Spleen (tissue), 7 donors: ENCODE results near the gene ADAM19.

Experiments
- POLR2A ChIP-seq, 3 donors: fragments of 450-650 bp; IDR thresholded peaks; one replicate each; pipeline ENCODE4 v1.5.1; 2017; ENCODE audit warnings: antibody characterized with exemption in 3 of 3, mild to moderate bottlenecking in 1 of 3
- TF ChIP-seq, protein P1 (sequence below), 11 experiments: fragments of 200-600 bp in 7 of 11; fragments of 450-650 bp in 4 of 11; sonication (generic) in 4 of 11; IDR thresholded peaks in 8 of 11; conservative IDR thresholded peaks in 3 of 11; 1 replicate in 7 of 11; 2 replicates in 4 of 11; pipeline versions ENCODE4 v1.4.0 to v1.8.0; 2016 to 2021; ENCODE audit warnings: antibody characterized with exemption in 11 of 11, inconsistent platforms in 4 of 11, mild to moderate bottlenecking in 1 of 11
- donor health status: DM: no; HTN: no; CAD: no; lungs with moderate emphysema.
- donor health status: DM: no; HTN: no; CAD: no.
- donor health status: DM: no; HTN: no; CAD: no.

DNA sequence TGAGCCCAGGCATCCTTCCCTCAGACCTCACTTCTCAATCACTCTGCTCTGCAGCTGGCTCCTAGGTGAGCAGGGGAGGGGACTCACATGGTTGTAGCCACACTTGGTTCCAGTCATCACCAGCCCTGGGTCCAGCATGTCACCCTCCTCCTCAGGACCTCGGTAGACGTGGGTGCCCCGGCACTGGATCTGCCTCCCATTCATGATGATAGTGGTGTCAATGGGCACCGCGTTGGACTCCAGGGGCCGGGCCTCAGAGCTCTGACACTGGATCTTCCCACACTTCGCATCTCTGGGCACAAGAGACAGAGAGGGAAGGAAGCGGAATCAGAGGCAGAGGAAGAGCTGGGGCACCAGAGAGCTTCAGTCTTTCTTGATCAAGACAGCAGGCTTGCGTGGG lies 82.7 kb downstream of the ADAM19 start:
- no peak for TF ChIP-seq POLR2A (IDR thresholded peaks at IDR 0.05)
- TF ChIP-seq, protein P1, sequence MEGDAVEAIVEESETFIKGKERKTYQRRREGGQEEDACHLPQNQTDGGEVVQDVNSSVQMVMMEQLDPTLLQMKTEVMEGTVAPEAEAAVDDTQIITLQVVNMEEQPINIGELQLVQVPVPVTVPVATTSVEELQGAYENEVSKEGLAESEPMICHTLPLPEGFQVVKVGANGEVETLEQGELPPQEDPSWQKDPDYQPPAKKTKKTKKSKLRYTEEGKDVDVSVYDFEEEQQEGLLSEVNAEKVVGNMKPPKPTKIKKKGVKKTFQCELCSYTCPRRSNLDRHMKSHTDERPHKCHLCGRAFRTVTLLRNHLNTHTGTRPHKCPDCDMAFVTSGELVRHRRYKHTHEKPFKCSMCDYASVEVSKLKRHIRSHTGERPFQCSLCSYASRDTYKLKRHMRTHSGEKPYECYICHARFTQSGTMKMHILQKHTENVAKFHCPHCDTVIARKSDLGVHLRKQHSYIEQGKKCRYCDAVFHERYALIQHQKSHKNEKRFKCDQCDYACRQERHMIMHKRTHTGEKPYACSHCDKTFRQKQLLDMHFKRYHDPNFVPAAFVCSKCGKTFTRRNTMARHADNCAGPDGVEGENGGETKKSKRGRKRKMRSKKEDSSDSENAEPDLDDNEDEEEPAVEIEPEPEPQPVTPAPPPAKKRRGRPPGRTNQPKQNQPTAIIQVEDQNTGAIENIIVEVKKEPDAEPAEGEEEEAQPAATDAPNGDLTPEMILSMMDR (IDR thresholded peaks at IDR 0.05 in 8 of 11, conservative IDR thresholded peaks at IDR 0.05 in 3 of 11) = no peak
